GDM1 (cell line): ENCODE measurements around the gene SAMD9.
"Not testable (repeated sequence)": the region's sequence is repeated elsewhere in the genome, so short reads cannot be mapped to it uniquely, and the experiment has no call there.

Experiments used
- DNase-seq: peaks from one replicate; lab custom pipeline; 2025; lab: John Stamatoyannopoulos, UW

Gene SAMD9

GRCh38 chr7:93117852-93118530, at the start of gene SAMD9:
Gene SAMD9 (minus strand): TSS chr7:93117979. CDS start chr7:93106097, 11,882 bp downstream.
- DNase-seq = peak; percentile 71

- DNase-seq = no peak
Observed at GRCh38 chr7:93165447-93165846, 47.7 kb upstream of the SAMD9 start.

DNA sequence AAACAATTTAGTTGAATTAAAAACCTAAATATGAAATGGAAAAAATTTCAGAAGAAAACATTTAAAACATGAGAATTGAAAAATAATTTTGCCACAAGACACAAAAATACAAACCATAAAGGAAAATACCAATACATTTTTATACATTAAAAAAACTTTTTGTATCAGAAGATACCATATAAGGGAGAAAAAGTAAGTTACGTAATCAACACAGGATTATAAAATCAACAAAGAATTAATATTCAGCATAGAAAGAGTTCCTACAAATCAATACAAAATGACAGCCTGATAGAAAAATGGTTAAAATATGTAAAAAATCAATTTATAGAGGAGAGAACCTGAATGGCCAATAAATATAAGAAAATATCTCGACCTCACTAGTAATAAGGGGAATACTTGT, 47.0 kb upstream of the SAMD9 start:
- DNase-seq = no peak

DNA sequence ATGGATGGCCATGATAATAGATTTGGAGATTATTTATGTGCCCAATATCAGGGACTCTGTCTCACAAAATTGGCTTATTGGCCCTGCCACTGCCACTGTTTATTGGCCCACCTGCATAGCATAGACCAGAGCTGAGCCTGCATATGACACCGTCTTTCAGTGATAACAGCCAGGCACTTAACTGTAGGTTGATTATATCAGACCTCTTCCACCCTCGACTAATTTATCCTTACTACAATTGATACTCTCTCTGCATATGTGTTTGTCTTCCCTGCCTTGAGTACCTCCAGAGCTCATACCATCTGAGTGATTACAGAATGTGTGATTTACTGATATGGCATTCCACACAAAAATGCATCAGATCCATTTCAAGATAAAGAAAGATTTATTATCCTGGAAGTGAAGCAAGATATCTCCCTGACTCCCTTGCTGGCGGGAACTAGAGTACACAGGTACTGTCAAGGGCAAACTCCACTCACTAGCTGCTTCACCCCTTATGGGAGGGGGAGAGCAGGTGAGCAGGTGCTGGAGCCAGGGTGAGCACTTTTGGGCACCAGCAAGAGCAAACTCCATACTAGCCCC, 43.5 kb upstream of the SAMD9 start:
- no peak for DNase-seq

DNA sequence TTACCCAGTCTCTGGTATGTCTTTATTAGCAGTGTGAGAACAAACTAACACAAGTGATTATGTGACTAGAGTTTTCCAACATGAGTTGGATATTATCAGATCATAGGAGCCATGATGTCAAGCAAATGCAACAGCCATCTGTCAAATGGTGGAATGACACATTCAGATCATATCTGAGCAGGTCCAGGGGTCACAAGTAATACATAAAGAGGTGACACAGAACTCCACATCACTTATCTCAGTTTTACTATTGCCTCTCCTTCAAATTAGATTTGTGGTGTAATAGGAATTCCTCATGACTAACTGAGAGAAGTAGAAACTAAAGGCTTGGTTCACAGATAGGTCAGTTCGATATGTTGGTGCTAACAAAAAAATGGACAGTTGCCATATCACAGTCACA, 42.6 kb upstream of the SAMD9 start:
- DNase-seq = no peak

- no peak for DNase-seq
Observed at GRCh38 chr7:93159490-93159889, 41.7 kb upstream of the SAMD9 start.

GRCh38 chr7:93156884-93157283, 39.1 kb upstream of the SAMD9 start:
- DNase-seq = no peak

DNA sequence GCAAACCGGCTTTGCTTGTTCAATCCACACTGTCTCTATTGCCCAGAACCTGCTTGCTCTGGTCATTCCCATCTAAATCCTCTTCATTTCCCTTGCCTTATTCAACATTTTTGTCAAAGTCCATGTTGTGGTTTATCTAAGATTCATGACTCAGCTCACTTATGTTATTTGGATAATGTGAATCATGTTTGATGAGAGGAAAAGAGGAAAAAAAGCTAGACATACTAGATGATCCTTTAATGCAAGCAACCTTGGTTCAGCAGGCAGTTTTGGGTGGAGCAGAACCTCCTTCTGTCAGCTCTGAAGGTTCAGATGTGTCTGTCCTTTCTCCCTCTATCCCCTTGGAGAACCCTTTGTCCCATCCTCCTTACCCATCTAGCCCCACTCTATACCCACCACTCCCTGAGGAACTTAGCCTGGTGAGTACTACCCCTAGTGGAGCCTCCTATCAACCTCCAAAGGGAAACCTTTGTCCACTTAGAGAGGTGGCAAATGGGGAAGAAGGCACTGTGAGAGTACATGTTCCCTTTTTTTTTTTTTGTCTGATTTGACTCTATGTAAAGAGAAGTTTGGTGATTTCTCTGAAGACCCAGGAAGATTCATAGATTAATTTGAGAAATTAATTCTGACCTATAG, 32.5 kb upstream of the SAMD9 start:
- peak; percentile 1 for DNase-seq

DNA sequence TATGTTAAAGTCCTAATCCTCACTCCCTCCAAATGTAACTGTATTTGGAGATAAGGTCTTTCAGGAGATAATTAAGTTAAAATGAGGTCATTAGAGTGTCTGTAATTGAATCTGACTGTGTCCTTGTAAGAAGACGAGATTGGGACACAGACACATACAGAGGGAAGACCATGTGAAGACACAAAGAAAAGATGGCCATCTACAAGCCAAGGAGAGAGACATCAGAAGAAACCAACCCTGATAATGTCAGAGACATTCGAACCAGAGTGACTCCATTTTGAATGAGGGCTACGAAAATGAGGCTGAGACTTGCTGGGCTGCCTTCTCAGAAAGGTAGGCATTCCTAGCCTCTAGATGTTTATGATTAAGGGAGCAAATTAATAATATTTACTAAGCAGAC, 30.9 kb upstream of the SAMD9 start:
- no peak for DNase-seq

DNA sequence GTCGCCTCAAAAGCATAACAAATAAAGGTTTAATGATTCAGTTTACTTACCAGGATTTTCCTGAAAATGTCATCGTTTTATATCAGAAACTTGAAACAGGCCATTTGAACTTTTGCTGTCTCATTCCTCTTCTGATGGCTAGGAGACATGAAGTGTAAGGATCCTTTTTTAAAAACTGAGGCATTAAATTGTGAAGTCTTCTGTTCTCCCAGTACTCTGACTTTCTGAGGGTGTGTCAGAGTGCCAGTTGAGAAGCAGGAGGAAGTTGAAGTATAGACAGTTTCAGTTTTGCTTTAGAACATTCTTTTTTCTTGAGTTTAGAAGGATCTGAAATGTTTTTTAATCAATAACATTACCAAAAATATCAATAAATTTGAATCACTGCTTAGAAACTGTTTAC, 30.4 kb upstream of the SAMD9 start, which contains the start of gene SAMD9L:
Gene SAMD9L, minus strand, starts transcription at position 242 of the 400 bp plus-strand sequence. CDS start 12,414 bp downstream, outside the sequence.
- DNase-seq = no peak

- DNase-seq = peak; percentile 49
Observed at GRCh38 chr7:93147363-93147762, 29.6 kb upstream of the SAMD9 start.

- no peak for DNase-seq
Observed at GRCh38 chr7:93146472-93147141, 28.8 kb upstream of the SAMD9 start.

DNA sequence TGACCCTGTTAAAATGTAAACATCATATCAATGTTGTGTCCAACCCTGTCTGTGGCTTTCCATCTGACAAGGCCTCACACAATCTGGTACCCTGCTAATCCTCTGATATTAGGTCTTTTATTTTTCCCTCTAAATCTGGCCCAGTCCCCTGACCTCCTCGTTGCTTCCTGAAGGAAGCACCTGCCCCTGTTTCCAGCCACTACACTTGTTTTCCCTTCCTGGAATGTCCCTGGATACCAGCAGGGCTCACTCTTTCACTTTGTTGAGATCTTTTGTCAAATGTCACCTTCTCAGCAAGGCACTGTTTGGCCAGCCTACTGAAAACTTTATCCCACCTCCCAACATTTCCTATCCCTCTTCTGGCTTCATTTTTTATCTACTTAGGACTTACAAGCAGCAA, 28.3 kb upstream of the SAMD9 start:
- DNase-seq = no peak

GRCh38 chr7:93145354-93145753, 27.6 kb upstream of the SAMD9 start:
- DNase-seq = peak; percentile 3

GRCh38 chr7:93142127-93142526, 24.3 kb upstream of the SAMD9 start:
- DNase-seq = no peak

GRCh38 chr7:93140582-93141191, 22.9 kb upstream of the SAMD9 start:
- no peak for DNase-seq

DNA sequence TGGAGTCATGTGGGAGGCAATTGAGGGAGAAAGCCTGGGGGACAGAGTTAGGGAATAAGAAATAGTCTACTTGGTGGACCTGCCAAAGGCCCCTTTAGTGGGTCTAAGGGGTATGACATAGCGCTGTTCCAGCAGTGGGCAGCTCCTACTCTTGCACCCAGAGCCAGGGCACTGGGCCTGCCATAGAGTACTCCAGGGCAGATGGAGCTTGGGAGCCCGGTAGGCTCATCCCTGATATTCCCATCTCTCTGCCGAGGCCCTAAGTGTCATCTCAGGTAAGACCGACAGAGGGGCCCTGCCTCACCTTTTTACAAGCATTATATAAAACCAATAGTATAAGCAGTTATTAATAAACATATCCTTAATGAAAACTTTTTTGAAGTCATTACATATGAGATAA, 20.8 kb upstream of the SAMD9 start:
- DNase-seq = no peak

DNA sequence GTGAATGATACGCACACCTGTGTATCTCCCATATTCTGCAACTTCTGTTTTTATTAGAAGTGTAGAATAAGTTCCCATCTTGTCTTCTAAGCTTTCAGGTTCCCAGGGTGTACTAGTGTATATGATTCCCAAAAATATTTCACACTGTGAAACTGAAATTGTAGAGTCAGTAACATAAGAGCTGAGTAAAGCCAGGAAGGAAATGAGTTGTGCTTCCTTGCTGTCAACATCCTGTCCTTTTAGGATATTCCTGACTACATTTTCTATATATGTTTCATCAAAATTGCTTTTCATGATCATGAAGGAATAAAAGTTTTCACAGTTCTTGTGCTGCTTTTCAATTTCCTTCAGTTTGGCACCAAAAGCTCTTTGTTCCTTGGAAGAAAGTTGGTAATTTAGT, 15.2 kb upstream of the SAMD9 start:
- no peak for DNase-seq

- no peak for DNase-seq
Observed at GRCh38 chr7:93132216-93132615, 14.4 kb upstream of the SAMD9 start.

- not testable (repeated sequence) for DNase-seq
Observed at GRCh38 chr7:93126954-93127353, 9.2 kb upstream of the SAMD9 start.

DNA sequence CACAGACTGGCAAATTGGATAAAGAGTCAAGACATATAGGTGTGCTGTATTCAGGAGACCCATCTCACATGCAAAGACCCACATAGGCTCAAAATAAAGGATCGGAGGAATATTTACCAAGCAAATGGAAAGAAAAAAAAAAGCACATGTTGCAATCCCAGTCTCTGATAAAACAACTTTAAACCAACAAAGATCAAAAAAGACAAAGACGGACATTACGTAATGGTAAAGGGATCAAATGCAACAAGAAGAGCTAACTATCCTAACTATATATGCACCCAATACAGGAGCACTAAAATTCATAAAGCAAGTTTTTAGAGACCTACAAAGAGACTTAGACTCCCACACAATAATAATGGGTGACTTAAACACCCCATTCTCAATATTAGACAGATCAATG, 5.8 kb upstream of the SAMD9 start:
- DNase-seq = not testable (repeated sequence)
